Measurements from ENCODE around the gene LRRC8B.
"Not testable (repeated sequence)": the region's sequence is repeated elsewhere in the genome, so short reads cannot be mapped to it uniquely, and the experiment has no call there.

Gene LRRC8B

DNA sequence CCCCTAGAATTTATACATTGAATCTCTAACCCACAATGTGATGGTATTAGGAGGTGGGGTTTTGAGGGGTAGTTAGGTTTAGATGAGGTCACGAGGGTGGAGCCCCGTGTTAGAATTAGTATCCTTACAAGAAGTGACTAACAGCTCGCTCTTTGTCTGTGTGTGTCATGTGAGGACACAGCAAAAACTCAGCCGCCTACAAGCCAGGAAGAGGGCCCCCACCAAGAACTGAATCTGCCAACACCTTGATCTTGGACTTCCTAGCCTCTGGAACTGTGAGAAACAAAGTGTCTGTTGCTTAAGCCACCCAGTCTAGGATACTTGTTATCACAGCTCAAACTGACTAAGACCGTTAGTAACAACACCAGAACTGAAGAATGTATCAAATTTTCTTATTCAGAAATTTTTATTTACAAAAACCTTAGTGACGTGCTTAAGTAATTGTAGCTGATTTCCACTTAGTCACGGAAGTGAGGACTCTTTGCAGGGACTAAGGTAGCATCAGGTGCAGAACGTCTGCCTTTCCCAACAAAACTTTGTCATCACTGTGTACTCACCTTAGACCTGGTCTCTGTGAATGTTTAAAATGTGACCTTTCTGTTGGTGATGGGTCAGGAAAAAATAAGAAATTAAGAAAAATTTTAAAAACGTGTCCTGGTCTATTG is 83.8 kb downstream of the LRRC8B start:
- DNase-seq (ENCODE audit: low read depth), result peak; percentile 64

DNA sequence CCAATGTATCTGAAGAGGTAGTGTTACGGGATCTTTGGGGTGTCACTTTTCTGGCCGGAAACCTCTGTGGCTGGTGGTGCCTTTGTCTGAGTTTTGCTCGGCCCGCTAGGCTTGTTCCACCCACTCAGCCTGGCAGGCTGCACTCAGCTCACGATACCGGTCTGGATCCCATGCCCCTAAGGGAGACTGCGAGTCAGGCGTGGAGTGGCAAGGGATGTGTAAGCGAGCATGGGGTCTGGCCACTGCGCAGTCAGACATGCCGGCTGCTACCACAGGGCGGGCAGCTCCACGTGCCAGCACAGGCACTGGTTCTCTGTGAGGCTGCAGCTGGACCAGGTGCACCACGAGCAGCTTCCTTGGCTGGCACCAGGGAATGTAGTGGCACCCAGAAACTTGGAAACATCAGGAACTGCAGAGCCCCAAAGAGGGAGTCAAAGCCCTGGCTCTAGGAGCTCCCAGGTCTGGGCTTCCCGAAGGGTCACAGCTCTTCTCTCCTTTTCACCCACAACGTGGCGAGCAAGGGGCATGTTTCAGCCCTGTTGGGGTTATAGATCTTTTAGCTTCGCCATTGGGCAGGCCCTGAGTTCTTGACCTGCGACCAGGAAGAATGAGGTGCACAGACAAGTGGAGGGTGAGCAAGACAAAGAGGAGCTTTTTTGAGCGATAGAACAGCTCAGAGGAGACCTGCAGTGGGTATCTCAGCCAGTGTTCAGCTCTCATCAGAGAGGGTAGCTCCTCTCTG is 84.5 kb downstream of the LRRC8B start:
- peak; percentile 65 for DNase-seq (ENCODE audit: low read depth)

DNA sequence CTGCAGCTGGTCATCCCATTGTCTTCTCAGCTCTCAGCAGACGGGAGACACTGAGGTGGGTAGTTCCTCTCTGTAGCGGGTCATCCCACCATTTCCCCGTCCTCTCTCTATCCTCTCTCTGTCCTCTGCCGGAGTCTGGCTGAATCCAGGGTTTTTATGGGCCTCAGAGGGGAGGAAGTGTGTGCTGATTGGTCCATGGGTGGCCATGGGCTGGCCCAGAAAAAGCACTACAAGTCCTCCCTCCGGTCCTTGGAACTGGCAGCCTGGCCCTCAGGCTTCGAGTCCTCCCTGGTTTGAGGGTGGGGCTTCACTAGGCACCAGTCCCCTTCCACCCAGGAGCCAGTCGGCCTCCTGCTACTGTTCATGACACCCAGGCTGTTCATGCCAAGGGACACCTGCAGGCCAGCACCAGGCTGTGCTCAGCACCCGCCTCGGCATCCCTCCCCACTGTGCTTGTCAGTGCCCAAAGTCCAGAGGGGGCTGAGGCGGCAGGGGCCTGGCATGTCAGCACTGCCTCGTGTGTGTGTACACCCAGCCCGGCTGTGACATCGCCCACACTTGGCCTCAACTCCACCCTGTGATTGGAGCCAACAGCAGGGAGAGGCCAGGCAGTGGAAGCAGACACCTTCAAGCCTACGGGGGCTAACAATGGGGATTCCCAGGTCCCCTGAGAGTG is 85.3 kb downstream of the LRRC8B start:
- peak; percentile 59 for DNase-seq (ENCODE audit: low read depth)

DNA sequence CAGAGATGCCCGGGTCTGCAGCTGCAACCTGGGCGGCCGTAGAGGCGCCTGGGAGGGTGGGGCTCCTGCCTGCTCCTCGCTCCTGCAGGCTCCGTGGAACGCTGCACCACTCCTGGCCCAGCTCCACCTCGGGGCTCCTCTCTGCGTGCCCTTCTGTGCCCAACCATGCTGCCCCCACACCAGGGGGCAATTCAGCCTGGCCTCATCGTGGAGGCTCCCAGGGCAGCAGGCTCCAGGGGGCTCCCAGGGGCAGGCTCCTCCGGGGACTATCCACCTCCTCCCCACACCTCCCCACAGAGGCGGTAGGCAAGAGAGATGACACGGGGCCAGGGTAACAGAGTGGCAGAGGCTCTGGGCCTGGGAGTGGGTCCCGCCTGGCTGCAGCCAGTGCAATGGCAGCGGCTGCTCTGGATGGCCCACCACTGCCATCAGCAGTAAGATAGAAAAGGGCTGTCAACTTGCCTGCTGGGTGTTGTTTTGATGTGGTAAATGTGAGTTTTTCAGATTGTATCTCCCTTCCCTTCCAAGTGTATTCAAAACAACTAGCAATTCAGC is 85.9 kb downstream of the LRRC8B start:
- DNase-seq (ENCODE audit: low read depth), result peak; percentile 40

DNA sequence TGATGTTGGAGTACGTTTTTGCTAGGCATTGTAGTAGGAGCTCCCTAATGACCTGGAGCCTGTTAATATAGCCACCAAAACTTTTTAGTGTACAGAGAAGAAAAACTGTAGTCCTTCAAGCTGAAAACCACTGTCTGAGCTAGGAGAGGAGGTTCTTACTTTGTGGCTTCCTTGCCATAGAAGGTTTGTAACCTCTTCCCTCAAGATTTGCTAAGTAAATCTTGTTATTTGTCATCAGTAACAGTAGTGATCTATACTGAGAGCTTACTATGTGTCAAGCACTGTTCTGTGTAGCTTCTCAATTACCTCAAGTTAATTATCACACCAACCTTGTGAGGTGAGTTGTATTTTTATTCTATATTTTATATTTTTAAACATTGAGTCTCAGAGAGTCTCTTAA is 87.1 kb downstream of the LRRC8B start:
- DNase-seq (ENCODE audit: low read depth), result no peak

DNA sequence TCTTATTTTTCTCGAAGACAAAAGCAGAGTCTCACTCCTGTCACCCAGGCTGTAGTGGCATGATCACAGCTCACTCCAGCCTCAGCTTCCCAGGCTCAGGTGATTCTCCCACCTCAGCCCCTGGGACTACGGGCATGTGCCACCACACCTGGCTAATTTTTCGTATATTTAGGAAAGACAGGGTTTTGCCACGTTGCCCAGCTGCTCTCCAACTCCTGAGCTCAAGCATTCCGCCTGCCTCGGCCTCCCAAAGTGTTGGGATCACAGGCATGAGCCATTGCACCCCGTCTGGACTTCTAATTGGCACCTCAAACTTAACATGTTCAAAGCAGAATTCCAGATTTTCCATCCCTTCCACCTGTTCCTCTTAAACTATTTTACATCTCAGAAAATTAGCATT is 89.3 kb downstream of the LRRC8B start:
- DNase-seq (ENCODE audit: low read depth), result no peak

DNA sequence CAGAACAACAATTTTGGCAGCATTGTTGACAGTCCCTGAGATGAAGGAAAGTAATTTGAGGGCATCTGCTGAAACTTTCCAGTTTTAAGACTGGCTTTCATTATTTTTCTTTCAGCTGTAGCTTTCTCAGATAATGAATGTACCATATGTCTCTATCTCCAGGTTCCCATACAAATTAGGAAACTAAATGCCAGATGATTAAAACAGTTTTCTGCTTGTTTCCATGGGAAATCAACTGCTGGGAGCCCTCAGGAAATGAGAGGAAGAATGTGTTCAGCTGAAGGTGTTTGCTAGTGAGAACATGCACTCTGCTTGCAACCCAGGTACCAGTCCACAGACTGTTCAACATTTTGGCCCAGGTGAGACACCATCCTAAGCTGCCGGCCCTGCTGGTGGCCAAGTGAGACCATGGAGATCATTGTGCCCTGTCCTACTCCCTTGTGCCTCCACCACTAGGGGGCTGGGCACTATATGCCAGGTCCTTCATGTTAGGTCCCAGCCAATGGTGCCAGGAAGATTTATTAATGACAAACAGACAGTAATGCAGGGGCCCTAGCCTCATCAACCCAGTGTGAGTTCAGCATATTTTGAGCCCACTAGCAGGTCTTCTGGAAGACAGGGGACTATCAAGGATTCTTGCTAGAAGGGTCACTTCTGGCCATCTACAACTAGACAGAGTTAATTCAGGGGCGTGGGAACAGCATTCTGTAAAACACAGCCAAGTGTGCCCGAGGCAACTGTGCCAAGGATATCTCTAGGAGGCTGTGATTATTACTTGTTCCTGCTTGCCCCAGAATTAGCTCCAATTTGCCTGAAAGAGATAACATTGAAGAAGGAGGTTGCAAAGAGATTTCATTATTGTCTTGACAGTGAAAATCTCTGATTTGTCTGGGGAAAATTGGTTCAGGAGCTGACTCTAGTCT is 91.3 kb downstream of the LRRC8B start:
- DNase-seq (ENCODE audit: low read depth), result no peak

DNA sequence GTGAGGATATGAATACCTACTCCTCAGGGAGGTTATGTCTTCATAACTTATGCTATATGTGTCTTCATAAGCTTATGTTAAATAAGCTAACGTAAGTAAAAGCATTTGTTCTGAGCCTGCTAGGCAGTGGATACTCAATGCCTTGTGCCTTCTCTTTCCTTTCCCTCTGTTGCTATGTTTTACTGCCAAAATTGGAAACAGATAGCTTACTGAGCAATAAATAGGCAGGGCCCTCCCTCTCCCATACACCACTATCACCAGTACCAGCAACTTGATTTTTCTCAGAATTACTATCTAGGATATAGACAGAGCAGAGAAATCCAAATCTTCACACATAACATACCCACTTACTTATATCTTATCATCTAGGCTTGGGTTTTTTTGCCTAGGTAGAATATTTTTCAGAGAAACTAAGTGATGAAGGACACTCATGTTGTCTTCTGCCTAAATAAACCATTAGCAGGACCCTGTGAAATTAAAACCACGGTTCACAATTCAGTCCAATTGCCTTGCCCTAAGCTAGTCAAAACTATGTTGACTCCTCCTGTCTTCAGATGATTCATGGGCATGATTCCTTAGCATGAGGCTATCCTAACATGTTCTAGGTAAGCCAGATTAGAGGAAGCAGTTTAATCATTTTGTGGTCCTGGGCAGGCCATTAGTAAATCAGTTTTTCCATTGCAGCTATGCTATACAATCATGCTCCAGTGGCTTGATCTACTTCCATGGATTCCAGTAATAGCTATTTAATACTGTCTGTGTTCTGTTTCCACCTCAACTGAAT is 92.4 kb downstream of the LRRC8B start:
- no peak for DNase-seq (ENCODE audit: low read depth)

DNA sequence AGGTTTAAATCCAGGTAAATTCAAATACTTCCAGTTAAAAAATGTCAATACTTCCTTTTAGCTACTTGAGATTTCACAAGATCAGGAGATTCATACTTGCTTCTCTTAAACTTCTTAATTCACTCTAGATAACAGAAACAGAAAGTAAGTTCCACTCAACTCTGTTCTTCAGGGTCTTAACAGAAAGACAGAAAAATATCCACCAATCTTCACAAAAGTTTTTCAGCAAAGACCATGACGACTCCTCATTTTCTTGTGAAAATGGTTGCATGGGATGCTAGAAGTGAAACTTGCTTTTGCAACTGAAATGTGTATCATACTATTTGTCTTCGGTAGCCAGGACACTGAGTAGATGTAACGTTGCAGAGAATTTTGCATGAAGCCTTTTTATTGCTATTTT is 96.0 kb downstream of the LRRC8B start:
- no peak for DNase-seq (ENCODE audit: low read depth)

DNA sequence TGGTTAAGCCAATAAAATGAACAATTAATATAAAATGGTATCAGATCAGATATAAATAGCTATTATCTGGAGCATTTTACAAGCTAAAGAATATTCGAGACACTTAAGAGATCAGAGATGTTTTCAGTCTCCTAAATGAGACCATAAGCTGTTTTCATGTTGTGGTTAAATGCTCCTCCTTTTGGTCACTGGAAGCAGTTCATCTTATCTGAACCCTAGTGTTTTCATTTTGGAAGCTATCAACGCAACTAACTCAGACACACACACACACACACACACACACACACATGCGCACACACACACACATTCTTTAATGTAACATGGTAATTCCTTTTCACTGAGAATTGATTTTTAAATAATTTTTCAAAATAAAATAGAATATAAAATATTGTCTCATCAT is 98.3 kb downstream of the LRRC8B start:
- DNase-seq (ENCODE audit: low read depth), result no peak

DNA sequence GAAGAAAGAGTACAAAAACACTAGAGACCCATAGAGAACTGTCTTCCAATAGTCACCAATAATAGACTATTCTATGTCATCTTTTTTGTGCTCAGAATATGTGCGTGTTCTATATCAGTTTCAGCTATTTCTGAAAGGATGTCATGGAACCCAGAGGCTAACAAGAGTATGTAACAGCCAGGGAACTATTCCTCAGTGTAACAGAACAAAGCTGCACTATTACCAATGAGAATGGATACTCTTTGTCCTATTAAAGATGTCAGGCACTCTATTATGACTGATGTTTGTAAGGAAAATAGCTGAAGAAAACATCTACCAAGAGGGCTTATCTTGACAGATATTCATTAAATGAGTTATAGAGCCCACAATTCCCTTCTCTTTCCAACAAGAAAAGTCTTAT is 99.7 kb downstream of the LRRC8B start:
- DNase-seq (ENCODE audit: low read depth), result no peak

DNA sequence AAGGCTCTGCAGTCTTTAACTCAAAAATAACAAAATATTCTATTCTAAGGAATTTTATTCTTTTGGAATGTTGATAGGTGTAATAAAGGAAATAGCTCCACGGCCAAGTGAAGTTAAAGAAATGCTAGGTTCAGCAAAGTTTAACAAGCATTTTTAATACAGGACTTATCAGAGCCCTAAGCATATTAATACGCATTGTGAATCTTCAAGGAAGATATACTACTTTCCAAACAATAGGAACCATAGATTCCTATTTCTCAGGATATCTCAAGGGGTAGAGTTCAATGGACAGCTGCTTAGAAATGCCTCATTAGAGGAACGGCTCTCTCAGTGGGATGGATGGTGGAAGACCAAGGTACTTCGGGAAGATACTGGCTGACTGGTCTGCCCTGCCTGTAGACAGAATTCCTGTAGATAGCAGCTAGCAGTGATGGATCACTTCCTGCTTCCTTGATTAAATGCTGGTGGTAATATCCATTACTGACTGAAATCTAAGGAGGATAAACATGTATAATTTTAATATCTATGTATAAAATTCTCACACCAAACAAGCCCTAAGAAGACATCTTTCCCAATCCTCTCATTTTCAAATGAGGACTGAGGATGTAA is 100.2 kb downstream of the LRRC8B start:
- DNase-seq (ENCODE audit: low read depth), result no peak

DNA sequence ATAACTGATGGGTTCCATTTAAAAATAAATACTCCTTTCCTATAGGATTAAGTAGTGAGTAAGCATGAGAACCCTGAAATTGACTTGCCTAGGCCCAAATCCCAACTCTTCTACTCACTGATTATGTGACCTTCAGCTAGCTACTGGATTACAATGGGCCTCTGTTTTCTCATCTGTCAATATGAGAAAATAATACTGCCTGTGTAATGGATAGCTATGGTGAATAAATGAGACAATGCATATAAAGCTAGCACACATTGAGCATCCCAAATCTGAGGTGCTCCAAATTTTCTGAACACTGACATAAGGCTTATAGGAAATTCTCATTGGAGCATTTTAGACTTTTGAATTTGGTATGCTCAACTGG is 103.0 kb downstream of the LRRC8B start:
- DNase-seq (ENCODE audit: low read depth), result no peak

DNA sequence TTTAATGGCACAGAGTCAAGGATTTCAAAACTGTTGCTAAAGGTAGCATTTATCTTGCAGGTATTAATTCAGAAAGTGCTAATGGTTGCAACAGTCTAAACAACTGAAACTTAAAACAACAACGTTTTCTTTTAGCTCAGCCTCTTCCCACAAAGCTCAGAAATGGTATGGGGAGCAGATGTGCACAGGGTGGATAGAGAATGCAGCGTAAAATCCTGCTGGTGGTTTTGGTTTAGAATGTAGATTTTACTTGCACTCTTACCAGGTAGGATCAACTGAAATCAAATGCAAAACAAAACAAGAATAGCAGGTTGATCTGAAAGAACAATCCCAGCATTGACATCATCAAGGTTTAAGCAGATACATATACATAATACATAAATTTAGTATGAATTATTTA is 104.5 kb downstream of the LRRC8B start:
- DNase-seq (ENCODE audit: low read depth), result no peak

DNA sequence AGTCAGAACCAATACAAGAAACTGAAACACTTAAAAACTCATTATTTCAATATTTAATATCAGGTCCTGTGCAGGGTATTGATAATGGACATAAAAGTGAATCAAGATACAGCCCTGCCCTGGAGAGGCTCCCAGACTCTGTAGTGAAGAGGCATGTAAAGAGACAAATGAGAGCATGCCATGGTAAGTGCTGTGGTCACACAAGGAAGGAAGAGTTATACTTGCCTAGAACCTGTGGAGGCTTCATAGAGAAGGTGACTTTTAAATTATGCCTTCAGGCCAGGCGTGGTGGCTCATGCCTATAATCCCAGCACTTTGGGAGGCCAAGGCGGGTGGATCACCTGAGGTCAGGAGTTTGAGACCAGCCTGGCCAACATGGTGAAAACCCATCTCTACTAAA is 105.0 kb downstream of the LRRC8B start:
- DNase-seq (ENCODE audit: low read depth), result not testable (repeated sequence)

DNA sequence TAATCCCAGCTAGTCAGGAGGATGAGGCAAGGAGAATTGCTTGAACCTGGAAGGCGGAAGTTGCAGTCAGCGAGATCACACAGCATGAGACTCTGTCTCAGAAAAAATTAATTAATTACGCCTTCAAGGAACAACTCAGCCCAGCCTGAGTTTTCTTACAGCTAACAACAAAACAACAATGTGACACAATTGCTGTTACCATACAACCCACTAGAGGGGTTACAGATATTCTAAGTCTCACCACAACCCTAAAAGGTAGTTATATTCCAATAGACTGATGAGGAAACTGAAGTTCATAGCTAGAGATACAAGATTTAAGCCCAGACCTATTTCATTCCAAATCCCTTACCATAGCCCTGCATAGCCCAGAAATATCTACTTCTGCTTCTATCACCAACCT is 105.4 kb downstream of the LRRC8B start:
- DNase-seq (ENCODE audit: low read depth), result no peak

DNA sequence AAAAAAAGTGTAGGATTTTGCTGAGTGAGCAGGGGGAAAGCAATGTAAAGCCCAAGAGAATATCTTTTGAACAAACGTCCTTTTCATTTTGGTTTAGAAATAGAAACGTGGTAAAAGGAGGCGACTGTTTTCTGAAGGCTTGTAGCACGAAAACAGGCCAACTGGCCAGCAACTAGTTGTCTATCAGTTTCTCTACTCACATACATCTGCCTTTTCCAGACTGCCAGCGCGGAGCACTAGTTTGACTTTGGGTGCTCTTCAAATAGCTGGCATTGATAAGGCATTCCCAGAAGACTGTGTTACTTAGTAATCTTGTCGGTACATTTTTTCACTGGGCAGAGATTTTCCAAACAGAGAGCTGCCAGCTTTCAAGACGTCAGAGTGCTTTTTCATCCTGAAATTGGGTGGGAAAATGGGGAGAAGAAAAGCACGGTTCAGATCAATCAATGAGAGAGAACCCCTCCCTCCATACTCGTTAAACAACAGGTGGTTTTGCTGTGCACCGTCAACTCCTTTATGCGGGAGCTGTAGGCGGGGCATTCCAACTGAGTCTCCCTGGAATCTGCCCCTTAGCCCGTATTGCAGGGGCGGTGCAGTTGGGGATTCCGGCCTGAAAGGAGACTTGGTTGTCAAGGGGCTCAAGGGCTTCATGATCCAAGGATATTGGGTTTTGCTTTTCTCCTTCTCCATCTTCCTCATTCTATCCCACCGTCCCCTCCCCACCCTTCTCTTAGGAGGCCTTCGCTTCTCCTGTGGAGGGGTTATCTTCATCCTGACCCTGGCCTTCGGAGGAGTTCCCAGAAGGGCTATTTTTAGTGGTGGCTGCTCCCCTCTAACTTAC is 107.4 kb downstream of the LRRC8B start:
- no peak for DNase-seq (ENCODE audit: low read depth)

DNA sequence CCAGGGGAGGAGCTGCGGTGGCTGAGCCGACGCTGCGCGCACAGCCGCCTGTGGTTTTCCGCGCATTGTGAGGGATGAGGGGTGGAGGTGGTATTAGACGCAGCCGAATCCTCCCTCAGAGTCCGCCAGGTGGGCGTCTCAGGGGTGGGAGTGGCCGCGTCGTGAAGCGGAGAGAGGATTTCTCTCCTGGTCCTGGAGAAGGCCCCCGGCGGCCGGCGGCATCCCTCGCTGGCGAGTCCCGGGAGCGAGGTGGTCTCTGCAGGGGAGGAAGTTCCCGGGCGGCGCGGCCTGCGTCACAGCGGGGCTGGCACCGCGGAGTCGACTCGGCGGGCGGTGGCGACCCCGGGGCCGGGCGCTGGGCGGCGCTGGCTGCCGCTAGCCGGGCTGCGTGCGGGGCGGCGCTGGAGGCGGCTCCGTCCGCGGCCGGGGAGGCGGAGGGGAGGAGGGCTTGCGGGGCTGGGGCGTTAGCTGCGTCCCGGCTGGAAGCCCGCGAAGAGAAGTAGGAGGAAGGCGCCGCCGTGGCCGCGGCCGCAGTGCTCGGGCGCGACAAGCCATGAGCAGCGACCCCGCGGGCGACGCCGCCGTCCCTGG is 108.1 kb downstream of the LRRC8B start, which contains the start of gene LRRC8C:
TSS of gene LRRC8C (plus strand) at position 464 of the 591 bp plus-strand sequence. CDS start 53,354 bp downstream, outside the sequence.
- DNase-seq (ENCODE audit: low read depth), result peak; percentile 87

DNA sequence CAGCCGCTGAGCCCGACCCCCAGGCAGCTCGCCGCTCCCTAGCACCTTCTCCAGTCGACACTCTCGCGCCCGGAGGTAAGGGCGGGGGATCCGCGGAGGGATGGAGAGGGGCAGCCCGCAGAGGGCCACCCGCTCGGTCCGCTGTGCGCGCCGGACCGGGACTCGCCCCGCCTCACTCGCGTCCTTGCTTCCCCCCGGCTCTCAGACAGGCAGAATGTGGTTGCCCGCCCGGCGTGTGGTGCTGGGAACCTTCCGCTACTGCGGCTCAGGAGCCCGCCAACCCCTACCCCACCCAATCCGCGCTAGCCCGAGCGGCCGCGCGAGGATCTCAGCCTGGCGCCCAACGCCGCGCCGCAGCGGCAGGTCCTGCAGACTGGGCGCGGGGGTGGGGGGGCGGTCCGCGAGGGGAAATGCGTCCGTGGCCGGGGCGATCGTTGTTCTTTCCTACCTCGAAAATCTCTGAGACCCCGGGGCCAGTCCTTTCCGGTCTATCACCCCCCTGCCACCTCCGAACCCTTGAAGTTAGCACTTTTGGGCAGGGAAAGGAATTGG is 108.7 kb downstream of the LRRC8B start:
- DNase-seq (ENCODE audit: low read depth), result peak; percentile 56
